KMS-11 (cell line): ENCODE results near the gene NOBOX.
"Not testable (repeated sequence)": the region's sequence is repeated elsewhere in the genome, so short reads cannot be mapped to it uniquely, and the experiment has no call there.

ENCODE experiments used
- H2AFZ ChIP-seq: fragments of 200-600 bp; sonication (generic); 2 replicates; pipeline ENCODE4 v1.6.1; 2016; ENCODE audit warnings: antibody characterized with exemption, mixed run types, low read depth
- H3K27ac ChIP-seq: fragments of 200-600 bp; sonication (generic); 2 replicates; pipeline ENCODE4 v1.6.1; 2016; ENCODE audit warnings: mild to moderate bottlenecking, mixed run types
- H3K27me3 ChIP-seq: fragments of 200-600 bp; sonication (generic); 2 replicates; pipeline ENCODE4 v1.6.1; 2017; ENCODE audit warnings: mild to moderate bottlenecking, low read depth, mixed run types, moderate library complexity; ENCODE audit not compliant: insufficient read depth
- H3K36me3 ChIP-seq: fragments of 200-600 bp; sonication (generic); 2 replicates; pipeline ENCODE4 v1.6.1; 2017; ENCODE audit warnings: mild to moderate bottlenecking, mixed run types; ENCODE audit not compliant: insufficient read depth
- H3K4me1 ChIP-seq: fragments of 200-600 bp; sonication (generic); 2 replicates; pipeline ENCODE4 v1.6.1; 2016; ENCODE audit warnings: mild to moderate bottlenecking, low read depth, mixed run types; ENCODE audit not compliant: poor library complexity, severe bottlenecking
- H3K4me2 ChIP-seq: fragments of 200-600 bp; sonication (generic); 2 replicates; pipeline ENCODE4 v1.7.0; 2016; ENCODE audit warnings: mild to moderate bottlenecking, mixed run types
- H3K4me3 ChIP-seq: fragments of 200-600 bp; sonication (generic); IDR thresholded peaks from 2 replicates; pipeline ENCODE4 v1.6.1; 2017; ENCODE audit warnings: low read depth, low read length, mixed read lengths; ENCODE audit not compliant: insufficient read depth
- H3K79me2 ChIP-seq: fragments of 200-600 bp; sonication (generic); 2 replicates; pipeline ENCODE4 v1.6.1; 2016; ENCODE audit warnings: low read depth, mixed run types; ENCODE audit not compliant: insufficient read depth
- H3K9ac ChIP-seq: fragments of 200-600 bp; sonication (generic); 2 replicates; pipeline ENCODE4 v1.6.1; 2016; ENCODE audit warnings: mild to moderate bottlenecking, mixed run types
- H4K20me1 ChIP-seq: fragments of 200-600 bp; sonication (generic); 2 replicates; pipeline ENCODE4 v1.6.1; 2016; ENCODE audit warnings: mild to moderate bottlenecking, mixed run types; ENCODE audit not compliant: insufficient read depth
- CTCF ChIP-seq: fragments of 200-600 bp; sonication (generic); conservative IDR thresholded peaks from 2 replicates; pipeline ENCODE4 v1.6.1; 2017; ENCODE audit warnings: low read depth, mild to moderate bottlenecking, antibody characterized with exemption, low read length, moderate library complexity, mixed read lengths

Gene NOBOX

GRCh38 chr7:144378651-144379050, 24.8 kb downstream of the NOBOX start:
- H3K4me1 ChIP-seq, result no peaks in the 10 kb centered on the region
- H4K20me1 ChIP-seq, result no peaks in the 10 kb centered on the region
- H2AFZ ChIP-seq, result no peak overlapping the region
- H3K9ac ChIP-seq, result no peak overlapping the region
- no peak overlapping the region for H3K27ac ChIP-seq
- H3K79me2 ChIP-seq, result no peaks in the 10 kb centered on the region
- H3K4me3 ChIP-seq, result no peak overlapping the region
- H3K27me3 ChIP-seq, result no peaks in the 10 kb centered on the region
- no peak overlapping the region for H3K4me2 ChIP-seq
- no peak for TF ChIP-seq CTCF
- H3K36me3 ChIP-seq, result no peaks in the 10 kb centered on the region

GRCh38 chr7:144369221-144369620, 34.3 kb downstream of the NOBOX start:
- not testable (repeated sequence) for H3K4me2 ChIP-seq, H4K20me1 ChIP-seq, H3K36me3 ChIP-seq, H3K79me2 ChIP-seq, H2AFZ ChIP-seq, H3K4me3 ChIP-seq, H3K27ac ChIP-seq, H3K9ac ChIP-seq, H3K27me3 ChIP-seq, H3K4me1 ChIP-seq

GRCh38 chr7:144367250-144367649, 36.2 kb downstream of the NOBOX start:
- H3K4me2 ChIP-seq, H3K4me3 ChIP-seq, H4K20me1 ChIP-seq, H3K36me3 ChIP-seq, H3K9ac ChIP-seq, H3K79me2 ChIP-seq, H3K27me3 ChIP-seq, H3K4me1 ChIP-seq, H2AFZ ChIP-seq, H3K27ac ChIP-seq: not testable (repeated sequence)

DNA sequence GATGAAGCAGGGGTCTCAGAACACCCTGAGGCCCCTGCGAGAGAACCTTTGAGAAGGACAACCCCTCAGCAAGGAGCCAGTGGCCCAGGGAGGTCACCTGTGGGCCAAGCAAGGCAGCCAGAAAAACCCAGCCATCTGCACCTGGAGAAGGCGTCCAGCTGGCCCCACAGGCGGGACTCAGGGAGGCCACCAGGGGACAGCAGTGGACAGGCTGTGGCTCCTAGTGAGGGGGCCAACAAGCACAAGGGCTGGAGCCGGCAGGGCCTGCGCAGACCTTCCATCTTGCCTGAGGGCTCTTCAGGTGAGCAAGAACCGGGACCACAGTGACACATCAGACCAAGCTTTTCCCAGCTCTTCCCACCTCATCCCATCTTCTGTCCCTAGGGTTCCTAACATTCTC, 38.0 kb downstream of the NOBOX start:
- not testable (repeated sequence) for H3K27me3 ChIP-seq, H3K79me2 ChIP-seq, H2AFZ ChIP-seq, H3K4me2 ChIP-seq, H3K4me1 ChIP-seq, H3K9ac ChIP-seq, H3K27ac ChIP-seq, H3K36me3 ChIP-seq, H3K4me3 ChIP-seq, H4K20me1 ChIP-seq

- not testable (repeated sequence) for H2AFZ ChIP-seq, H3K4me3 ChIP-seq, H4K20me1 ChIP-seq, H3K4me2 ChIP-seq, H3K9ac ChIP-seq, H3K36me3 ChIP-seq, H3K27ac ChIP-seq, H3K4me1 ChIP-seq, H3K79me2 ChIP-seq, H3K27me3 ChIP-seq
These were observed 41.4 kb downstream of the NOBOX start for GRCh38 chr7:144362061-144362460.

DNA sequence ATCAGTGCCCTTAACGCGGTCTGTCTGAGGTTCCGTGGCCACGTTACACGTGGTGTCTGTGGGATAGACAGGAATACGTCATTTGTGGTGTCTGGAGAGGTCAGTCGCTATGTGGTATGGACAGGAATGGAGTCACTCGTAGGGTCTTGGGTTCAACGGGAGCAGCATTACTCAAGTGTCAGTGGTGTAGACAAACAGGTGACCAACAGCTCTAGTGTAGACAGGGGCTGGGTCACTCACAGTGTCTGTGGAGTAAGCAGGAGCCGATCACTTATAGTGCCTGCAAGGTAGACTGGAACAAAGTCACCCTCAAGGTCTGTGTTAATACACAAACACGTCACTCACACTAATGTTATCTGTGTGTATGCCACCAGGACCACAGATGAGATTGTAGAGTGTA, 46.6 kb downstream of the NOBOX start:
- H3K36me3 ChIP-seq, H4K20me1 ChIP-seq: not testable (repeated sequence)

GRCh38 chr7:144356185-144356584, 47.3 kb downstream of the NOBOX start:
- not testable (repeated sequence) for H2AFZ ChIP-seq, H3K36me3 ChIP-seq, H3K4me3 ChIP-seq, H3K27ac ChIP-seq, H3K4me2 ChIP-seq, H3K9ac ChIP-seq, H3K79me2 ChIP-seq, H4K20me1 ChIP-seq, H3K4me1 ChIP-seq, H3K27me3 ChIP-seq

More for the DNA sequence above, 46.6 kb downstream of the NOBOX start:
- not testable (repeated sequence) for H3K4me3 ChIP-seq, H3K27me3 ChIP-seq, H3K27ac ChIP-seq, H3K79me2 ChIP-seq, H3K4me2 ChIP-seq, H3K9ac ChIP-seq, H3K4me1 ChIP-seq, H2AFZ ChIP-seq

GRCh38 chr7:144355176-144355822, 48.2 kb downstream of the NOBOX start, which contains the start of gene ARHGEF5:
Gene ARHGEF5 (plus strand): TSS chr7:144355402. CDS start chr7:144362670, 7,268 bp downstream.
- not testable (repeated sequence) for H4K20me1 ChIP-seq, H3K36me3 ChIP-seq, H3K4me3 ChIP-seq, H3K27me3 ChIP-seq, H3K79me2 ChIP-seq, H3K4me2 ChIP-seq, H3K27ac ChIP-seq, H2AFZ ChIP-seq, H3K9ac ChIP-seq, H3K4me1 ChIP-seq

- not testable (repeated sequence) for H3K27me3 ChIP-seq, H3K4me1 ChIP-seq, H3K36me3 ChIP-seq, H3K79me2 ChIP-seq, H3K27ac ChIP-seq, H2AFZ ChIP-seq, H3K4me3 ChIP-seq, H3K9ac ChIP-seq, H4K20me1 ChIP-seq, H3K4me2 ChIP-seq
These were observed 51.8 kb downstream of the NOBOX start for GRCh38 chr7:144351667-144352066.

DNA sequence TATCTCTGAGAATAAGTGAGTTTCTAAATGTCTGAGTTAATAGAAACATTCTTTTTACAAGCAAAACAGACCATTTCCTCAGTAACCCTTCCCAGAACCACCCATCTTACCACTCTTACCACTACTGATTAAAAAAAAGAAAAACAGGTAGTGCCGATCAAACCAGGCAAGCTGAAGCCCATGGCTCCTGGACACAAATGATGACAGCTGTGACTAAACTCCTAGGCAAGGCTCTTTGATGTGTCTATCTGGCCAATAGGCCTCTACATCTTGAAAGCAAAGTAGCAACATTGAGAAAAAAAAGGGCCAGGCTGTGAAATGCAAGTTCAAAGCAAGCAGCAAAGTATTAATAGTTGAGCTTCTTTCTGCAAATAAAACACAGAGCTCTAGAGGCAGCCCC, 54.9 kb downstream of the NOBOX start:
- H3K27ac ChIP-seq, H3K79me2 ChIP-seq, H3K4me3 ChIP-seq, H3K27me3 ChIP-seq, H3K4me2 ChIP-seq, H3K36me3 ChIP-seq, H4K20me1 ChIP-seq, H2AFZ ChIP-seq, H3K4me1 ChIP-seq, H3K9ac ChIP-seq: not testable (repeated sequence)
